CD14-positive monocyte (primary cell): ENCODE results near the gene PDE4DIP. TPM values are rescaled to one million over a fixed set of nuclear protein-coding genes. Genes with fewer than 3 reads are reported as not detected.
"Not testable (repeated sequence)": the region's sequence is repeated elsewhere in the genome, so short reads cannot be mapped to it uniquely, and the experiment has no call there.

Experiments used
- DNase-seq, 3 donors: peaks; one replicate each; pipeline ENCODE4 v3.0.0-alpha.2; 2011 to 2022
- H2AFZ ChIP-seq: 2 replicates; pipeline ENCODE4 v1.6.0; 2012; ENCODE audit warnings: mild to moderate bottlenecking, low read depth, low read length, inconsistent platforms; ENCODE audit not compliant: insufficient read depth, poor library complexity, severe bottlenecking
- H3K27ac ChIP-seq, 2 donors: 1 replicate in 1 of 2; 2 replicates in 1 of 2; pipeline ENCODE4 v1.5.1; 2012 to 2013; ENCODE audit warnings: low read length in 2 of 2, control low read depth in 1 of 2, inconsistent platforms in 1 of 2, low read depth in 1 of 2, mild to moderate bottlenecking in 1 of 2
- H3K27me3 ChIP-seq, 2 donors: one replicate each; pipeline versions ENCODE4 v1.6.0 to v1.6.1; 2011 to 2013; ENCODE audit warnings: low read length in 2 of 2; ENCODE audit not compliant: control insufficient read depth in 2 of 2, insufficient read depth in 2 of 2
- H3K36me3 ChIP-seq, 2 donors: replicated peaks in 1 of 2; 1 replicate in 1 of 2; 2 replicates in 1 of 2; pipeline versions ENCODE4 v1.5.1 to v1.6.1; 2012 to 2013; ENCODE audit warnings: low read length in 2 of 2, control low read depth in 1 of 2, inconsistent platforms in 1 of 2, mild to moderate bottlenecking in 1 of 2; ENCODE audit not compliant: insufficient read depth in 2 of 2, control insufficient read depth in 1 of 2
- H3K4me1 ChIP-seq, 2 donors: 1 replicate in 1 of 2; 2 replicates in 1 of 2; pipeline versions ENCODE4 v1.5.1 to v1.6.1; 2012 to 2013; ENCODE audit warnings: low read length in 2 of 2, control low read depth in 1 of 2, inconsistent platforms in 1 of 2, mild to moderate bottlenecking in 1 of 2, moderate library complexity in 1 of 2; ENCODE audit not compliant: insufficient read depth in 2 of 2, control insufficient read depth in 1 of 2
- H3K4me2 ChIP-seq: replicated peaks from 2 replicates; pipeline ENCODE3; 2012; ENCODE audit warnings: low read length, moderate library complexity, mild to moderate bottlenecking; ENCODE audit not compliant: poor library complexity, severe bottlenecking; ENCODE audit errors: extremely low read depth
- H3K4me3 ChIP-seq, 3 experiments: fragments of 200-600 bp in 1 of 3; sonication (generic) in 1 of 3; replicated peaks in 1 of 3; 1 replicate in 2 of 3; 2 replicates in 1 of 3; pipeline ENCODE4 v1.5.1; 2011 to 2013; ENCODE audit warnings: low read length in 3 of 3, mild to moderate bottlenecking in 3 of 3, control low read depth in 2 of 3, low read depth in 2 of 3, inconsistent platforms in 1 of 3, moderate library complexity in 1 of 3
- H3K79me2 ChIP-seq: 2 replicates; pipeline ENCODE4 v1.6.0; 2012; ENCODE audit warnings: mild to moderate bottlenecking, control low read depth, inconsistent platforms, low read length, moderate library complexity; ENCODE audit not compliant: insufficient read depth
- H3K9ac ChIP-seq: 2 replicates; pipeline ENCODE4 v1.6.0; 2017; ENCODE audit warnings: low read length, mild to moderate bottlenecking; ENCODE audit not compliant: insufficient read depth, poor library complexity, severe bottlenecking
- H3K9me3 ChIP-seq, 2 donors: replicated peaks in 1 of 2; 1 replicate in 1 of 2; 2 replicates in 1 of 2; pipeline versions ENCODE4 v1.5.1 to v1.6.1; 2012 to 2013; ENCODE audit warnings: low read length in 2 of 2, control low read depth in 1 of 2; ENCODE audit not compliant: control insufficient read depth in 1 of 2, insufficient read depth in 1 of 2
- H4K20me1 ChIP-seq: 2 replicates; pipeline ENCODE4 v1.6.0; 2012; ENCODE audit warnings: mild to moderate bottlenecking, low read length, control low read depth, moderate library complexity; ENCODE audit not compliant: insufficient read depth
- H3K27ac Mint-ChIP-seq, 7 donors: one replicate each; pipeline ENCODE4 v1.8.0; 2020; ENCODE audit warnings: mild to moderate bottlenecking in 7 of 7, mixed read lengths in 7 of 7, moderate library complexity in 6 of 7, inconsistent platforms in 2 of 7
- H3K27me3 Mint-ChIP-seq, 3 donors: one replicate each; pipeline ENCODE4 v1.8.0; 2021 to 2022; ENCODE audit warnings: low read depth in 3 of 3, mild to moderate bottlenecking in 3 of 3, mixed read lengths in 3 of 3, moderate library complexity in 3 of 3, inconsistent platforms in 1 of 3
- H3K36me3 Mint-ChIP-seq, 2 donors: one replicate each; pipeline ENCODE4 v1.8.0; 2020; ENCODE audit warnings: mixed read lengths in 2 of 2, inconsistent platforms in 1 of 2, mild to moderate bottlenecking in 1 of 2
- H3K4me1 Mint-ChIP-seq: one replicate; pipeline ENCODE4 v1.8.0; 2020; ENCODE audit warnings: mild to moderate bottlenecking, mixed read lengths
- H3K4me3 Mint-ChIP-seq, 2 donors: one replicate each; pipeline ENCODE4 v1.8.0; 2020; ENCODE audit warnings: mild to moderate bottlenecking in 2 of 2, mixed read lengths in 2 of 2, moderate library complexity in 1 of 2
- H3K9me3 Mint-ChIP-seq, 7 donors: one replicate each; pipeline ENCODE4 v1.8.0; 2020 to 2022; ENCODE audit warnings: mixed read lengths in 7 of 7, mild to moderate bottlenecking in 6 of 7, moderate library complexity in 6 of 7, inconsistent platforms in 2 of 7
- WGBS: methylation state at CpG from one replicate; pipeline ENCODE4 v1.1.5; 2013; ENCODE audit warnings: missing lambda C conversion rate; ENCODE audit not compliant: insufficient coverage; 5-methylcytosine and 5-hydroxymethylcytosine counted together
- intact Hi-C, 2 donors: fragments of 100-400 bp; cut with micrococcal nuclease; formaldehyde crosslinking; loops; one replicate each; pipeline versions ENCODE4 v1.15.0 to v1.15.1; 2023
- polyA plus RNA-seq, 3 donors: library from polyadenylated mRNA; depleted of rRNA in 1 of 3; unstranded in 2 of 3; stranded (reverse) in 1 of 3; fragments of 300-500 nt in 2 of 3; fragments of >200 nt in 1 of 3; fragmentation: Illumina TruSeq in 2 of 3; gene quantifications; 1 replicate in 2 of 3; 2 replicates in 1 of 3; pipeline ENCODE4 v1.2.3, GENCODE V29; 2012 to 2021

Gene PDE4DIP
- polyA plus RNA-seq, 3 donors, result 11.6 to 22.5 (median 14.6) TPM

DNA sequence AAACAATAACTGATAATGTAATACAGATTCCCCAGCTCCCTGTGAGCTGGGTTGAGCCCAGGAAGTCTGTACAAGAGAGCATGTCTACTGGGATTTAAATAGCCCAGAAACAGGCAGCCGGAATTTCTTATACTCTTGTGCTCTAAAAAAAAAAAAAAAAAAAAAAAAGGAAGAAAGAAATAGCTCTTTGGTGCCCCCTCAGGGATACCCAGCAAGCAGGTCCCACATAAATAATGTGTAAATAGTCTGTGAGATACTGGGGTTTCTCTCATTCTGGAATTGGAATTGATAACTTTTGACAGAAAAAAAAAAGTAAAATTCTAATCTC is 25.4 kb downstream of the PDE4DIP start:
- H3K36me3 Mint-ChIP-seq, H3K27ac ChIP-seq, H3K4me1 Mint-ChIP-seq, H3K4me1 ChIP-seq, DNase-seq, H3K27ac Mint-ChIP-seq, H3K79me2 ChIP-seq, H3K4me3 ChIP-seq, H3K9me3 Mint-ChIP-seq, H3K27me3 ChIP-seq, H3K4me3 Mint-ChIP-seq, H4K20me1 ChIP-seq, H3K36me3 ChIP-seq, H3K9ac ChIP-seq, H3K9me3 ChIP-seq, H2AFZ ChIP-seq, H3K4me2 ChIP-seq, H3K27me3 Mint-ChIP-seq, intact Hi-C loops: not testable (repeated sequence)
- WGBS, result no CpG with 5 or more reads among the region's 1 CpG

GRCh38 chr1:148874408-148875388 is 30.5 kb downstream of the PDE4DIP start:
- H3K27me3 Mint-ChIP-seq, H4K20me1 ChIP-seq, H3K27ac Mint-ChIP-seq, H3K4me1 ChIP-seq, H2AFZ ChIP-seq, H3K27ac ChIP-seq, H3K9me3 Mint-ChIP-seq, H3K4me3 ChIP-seq, intact Hi-C loops, H3K9me3 ChIP-seq, H3K4me2 ChIP-seq, H3K9ac ChIP-seq, H3K79me2 ChIP-seq, H3K36me3 Mint-ChIP-seq, H3K36me3 ChIP-seq, DNase-seq, H3K4me3 Mint-ChIP-seq, H3K4me1 Mint-ChIP-seq, H3K27me3 ChIP-seq: not testable (repeated sequence)
- no CpG with 5 or more reads among the region's 5 CpGs for WGBS

GRCh38 chr1:148879812-148880416 is 35.7 kb downstream of the PDE4DIP start:
- intact Hi-C loops, H3K36me3 ChIP-seq, H4K20me1 ChIP-seq, H3K4me1 ChIP-seq, H3K27me3 Mint-ChIP-seq, H3K79me2 ChIP-seq, H3K4me3 ChIP-seq, H3K4me3 Mint-ChIP-seq, H3K9ac ChIP-seq, H3K27me3 ChIP-seq, DNase-seq, H3K27ac Mint-ChIP-seq, H2AFZ ChIP-seq, H3K27ac ChIP-seq, H3K9me3 ChIP-seq, H3K36me3 Mint-ChIP-seq, H3K9me3 Mint-ChIP-seq, H3K4me2 ChIP-seq, H3K4me1 Mint-ChIP-seq: not testable (repeated sequence)
- no CpG with 5 or more reads among the region's 2 CpGs for WGBS

GRCh38 chr1:148881261-148881660 is 37.0 kb downstream of the PDE4DIP start:
- H3K36me3 Mint-ChIP-seq, H3K36me3 ChIP-seq, H3K9me3 ChIP-seq, H3K4me3 ChIP-seq, H3K4me1 Mint-ChIP-seq, H3K9ac ChIP-seq, H3K27me3 ChIP-seq, H4K20me1 ChIP-seq, H3K27ac Mint-ChIP-seq, H3K27ac ChIP-seq, H3K9me3 Mint-ChIP-seq, H3K79me2 ChIP-seq, H3K4me3 Mint-ChIP-seq, H3K4me2 ChIP-seq, H3K4me1 ChIP-seq, H3K27me3 Mint-ChIP-seq, intact Hi-C loops, H2AFZ ChIP-seq, DNase-seq: not testable (repeated sequence)
- no CpG with 5 or more reads among the region's 1 CpG for WGBS
